SK-N-SH treated with all-trans-retinoic acid at 6 μM for 48 hours (cell line): ENCODE results near the gene LRP5.
A peak's percentile ranks its signal among the peaks of the same experiment; 100 is the strongest.
"Not testable (repeated sequence)": the region's sequence is repeated elsewhere in the genome, so short reads cannot be mapped to it uniquely, and the experiment has no call there.

Experiments
- ATAC-seq: fragments of 200-7000 bp; cut with Tn5 transposase; 3 replicates; pipeline ENCODE4 v1.9.1; 2020; ENCODE audit warnings: mild to moderate bottlenecking, moderate library complexity
- CREB5 ChIP-seq: fragments of 250-450 bp; sonication (Bioruptor Pico); IDR thresholded peaks from 2 replicates; pipeline ENCODE4 v1.5.1; 2020; ENCODE audit warnings: low read depth, mild to moderate bottlenecking, moderate library complexity
- ESRRG ChIP-seq: fragments of 250-450 bp; sonication (Bioruptor Pico); IDR thresholded peaks from 2 replicates; pipeline ENCODE4 v1.6.1; 2021; ENCODE audit warnings: mild to moderate bottlenecking
- ISL1 ChIP-seq: fragments of 250-450 bp; sonication (Bioruptor Pico); IDR thresholded peaks from 2 replicates; pipeline ENCODE4 v2.1.2; 2022; ENCODE audit warnings: mild to moderate bottlenecking, moderate library complexity
- OSR1 ChIP-seq: fragments of 250-450 bp; sonication (Bioruptor Pico); IDR thresholded peaks from 2 replicates; pipeline ENCODE4 v1.8.0; 2022; ENCODE audit warnings: moderate library complexity, mild to moderate bottlenecking, inconsistent platforms
- PPARA ChIP-seq: fragments of 250-450 bp; sonication (Bioruptor Pico); IDR thresholded peaks from 2 replicates; pipeline ENCODE4 v1.5.0; 2020; ENCODE audit warnings: mild to moderate bottlenecking, borderline replicate concordance
- RARB ChIP-seq: fragments of 250-450 bp; sonication (Bioruptor Pico); IDR thresholded peaks from 2 replicates; pipeline ENCODE4 v1.8.0; 2021; ENCODE audit warnings: mild to moderate bottlenecking, moderate library complexity
- SNAI2 ChIP-seq: fragments of 250-450 bp; sonication (Bioruptor Pico); IDR thresholded peaks from 2 replicates; pipeline ENCODE4 v1.5.0; 2020; ENCODE audit warnings: mild to moderate bottlenecking, moderate library complexity
- TSHZ2 ChIP-seq: fragments of 250-450 bp; sonication (Bioruptor Pico); IDR thresholded peaks from 2 replicates; pipeline ENCODE4 v1.5.0; 2020; ENCODE audit warnings: mild to moderate bottlenecking, moderate library complexity
- ZC3H10 ChIP-seq: fragments of 250-450 bp; sonication (Bioruptor Pico); IDR thresholded peaks from 2 replicates; pipeline ENCODE4 v1.5.1; 2021; ENCODE audit warnings: mild to moderate bottlenecking, moderate library complexity
- ZFP3 ChIP-seq: fragments of 250-450 bp; sonication (Bioruptor Pico); IDR thresholded peaks from 2 replicates; pipeline ENCODE4 v1.5.0; 2020; ENCODE audit warnings: mild to moderate bottlenecking, moderate library complexity
- ZFP30 ChIP-seq: fragments of 450-650 bp; formaldehyde crosslinking; IDR thresholded peaks from 2 replicates; pipeline ENCODE4 v1.5.0; 2022; ENCODE audit warnings: mild to moderate bottlenecking, moderate library complexity
- ZNF565 ChIP-seq: fragments of 450-650 bp; formaldehyde crosslinking; conservative IDR thresholded peaks from 2 replicates; pipeline ENCODE4 v1.5.0; 2020; ENCODE audit warnings: low read depth, mild to moderate bottlenecking, moderate library complexity
- ZNF70 ChIP-seq: fragments of 450-650 bp; formaldehyde crosslinking; IDR thresholded peaks from 2 replicates; pipeline ENCODE4 v1.5.0; 2020; ENCODE audit warnings: mild to moderate bottlenecking, moderate library complexity
- ZNF8 ChIP-seq: fragments of 450-650 bp; formaldehyde crosslinking; IDR thresholded peaks from 2 replicates; pipeline ENCODE4 v1.5.0; 2020; ENCODE audit warnings: mild to moderate bottlenecking, moderate library complexity
- TF ChIP-seq, protein P1 (sequence below): fragments of 250-450 bp; sonication (Bioruptor Pico); IDR thresholded peaks from 2 replicates; pipeline ENCODE4 v1.8.0; 2021; ENCODE audit warnings: low read depth, mild to moderate bottlenecking, moderate library complexity, borderline replicate concordance

Gene LRP5

GRCh38 chr11:68297494-68297811, 14.9 kb upstream of the LRP5 start:
- ATAC-seq: no peak; the same call in 2 of the 3 replicates
- TF ChIP-seq, protein P1, sequence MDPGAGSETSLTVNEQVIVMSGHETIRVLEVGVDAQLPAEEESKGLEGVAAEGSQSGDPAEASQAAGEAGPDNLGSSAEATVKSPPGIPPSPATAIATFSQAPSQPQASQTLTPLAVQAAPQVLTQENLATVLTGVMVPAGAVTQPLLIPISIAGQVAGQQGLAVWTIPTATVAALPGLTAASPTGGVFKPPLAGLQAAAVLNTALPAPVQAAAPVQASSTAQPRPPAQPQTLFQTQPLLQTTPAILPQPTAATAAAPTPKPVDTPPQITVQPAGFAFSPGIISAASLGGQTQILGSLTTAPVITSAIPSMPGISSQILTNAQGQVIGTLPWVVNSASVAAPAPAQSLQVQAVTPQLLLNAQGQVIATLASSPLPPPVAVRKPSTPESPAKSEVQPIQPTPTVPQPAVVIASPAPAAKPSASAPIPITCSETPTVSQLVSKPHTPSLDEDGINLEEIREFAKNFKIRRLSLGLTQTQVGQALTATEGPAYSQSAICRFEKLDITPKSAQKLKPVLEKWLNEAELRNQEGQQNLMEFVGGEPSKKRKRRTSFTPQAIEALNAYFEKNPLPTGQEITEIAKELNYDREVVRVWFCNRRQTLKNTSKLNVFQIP (CRISPR knock-in tag): no peak
- no peak for TF ChIP-seq CREB5 (CRISPR knock-in tag)
- no peak for TF ChIP-seq ZNF8
- no peak for TF ChIP-seq ZNF70 (CRISPR knock-in tag)

DNA sequence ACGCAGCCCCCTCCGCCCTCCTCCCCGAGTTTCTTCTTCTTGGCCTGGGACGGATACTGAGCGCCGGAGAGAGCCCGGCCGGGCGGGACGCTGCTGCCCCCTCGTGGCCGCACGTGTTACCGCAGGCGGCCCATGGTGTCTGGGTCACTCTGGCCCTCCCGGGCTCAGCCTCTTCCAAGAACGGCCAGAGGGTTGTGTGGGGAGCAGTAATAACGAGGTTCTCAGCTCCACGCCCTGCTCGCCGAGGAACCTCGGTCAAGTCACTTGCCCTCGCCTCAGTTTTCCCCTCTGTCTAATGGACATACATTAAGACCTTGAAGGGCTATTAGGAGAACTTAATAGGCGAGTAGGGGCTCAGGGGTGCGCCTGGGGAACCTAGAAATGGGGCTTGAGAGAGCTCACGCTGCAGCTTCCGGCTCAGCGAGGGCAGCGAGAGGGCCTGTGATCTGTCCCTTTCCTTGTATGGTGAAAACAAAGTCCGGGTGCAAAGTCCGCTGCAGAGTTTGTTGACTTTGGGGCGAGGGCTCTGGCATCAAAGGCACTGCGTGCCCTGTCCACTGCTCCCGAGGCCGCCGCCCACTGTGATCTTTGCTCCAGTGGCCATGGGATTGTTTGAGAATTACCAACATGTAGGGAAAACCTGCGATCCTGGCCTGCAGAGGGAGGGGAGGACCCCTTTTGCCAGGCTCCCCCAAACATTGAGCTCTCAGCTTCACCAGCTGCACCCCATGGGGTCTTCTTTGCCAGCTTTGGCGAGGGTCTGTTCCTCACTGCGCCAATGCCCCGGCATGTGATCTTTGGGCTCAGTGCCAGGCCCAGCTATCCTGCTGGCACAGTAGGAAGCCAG, 14.4 kb upstream of the LRP5 start:
- TF ChIP-seq ZFP3 (CRISPR knock-in tag) (no peak), CREB5 (CRISPR knock-in tag) (no peak), ZFP30 (no peak), RARB (no peak), PPARA (CRISPR knock-in tag) (no peak), SNAI2 (CRISPR knock-in tag) (no peak), ZNF565 (CRISPR knock-in tag) (no peak), TSHZ2 (CRISPR knock-in tag) (no peak), OSR1 (CRISPR knock-in tag) (no peak)
- peak; percentile 100 for ATAC-seq

GRCh38 chr11:68298659-68299516, 13.5 kb upstream of the LRP5 start:
- no peak for TF ChIP-seq ISL1 (CRISPR knock-in tag)
- no peak for TF ChIP-seq ZC3H10 (CRISPR knock-in tag)
- TF ChIP-seq RARB: no peak
- TF ChIP-seq TSHZ2 (CRISPR knock-in tag): no peak
- TF ChIP-seq CREB5 (CRISPR knock-in tag): no peak
- TF ChIP-seq, protein P1 (CRISPR knock-in tag): no peak
- TF ChIP-seq ZFP3 (CRISPR knock-in tag): no peak
- no peak for TF ChIP-seq ZNF70 (CRISPR knock-in tag)
- no peak for TF ChIP-seq ESRRG
- TF ChIP-seq ZFP30: no peak
- no peak for ATAC-seq

DNA sequence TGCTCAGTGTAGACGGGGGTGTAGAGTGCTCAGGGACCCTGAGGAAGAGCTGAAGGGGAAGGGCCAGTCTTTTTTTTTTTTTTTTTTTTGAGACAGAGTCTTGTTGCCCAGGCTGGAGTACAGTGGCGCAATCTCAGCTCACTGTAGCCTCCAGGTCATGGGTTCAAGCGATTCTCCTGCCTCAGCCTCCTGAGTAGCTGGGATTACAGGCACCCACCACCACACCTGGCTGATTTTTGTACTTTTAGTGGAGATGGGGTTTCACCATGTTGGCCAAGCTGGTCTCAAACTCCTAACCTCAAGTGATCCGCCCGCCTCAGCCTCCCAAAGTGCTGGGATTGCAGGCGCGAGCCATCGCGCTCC, 12.9 kb upstream of the LRP5 start:
- not testable (repeated sequence) for ATAC-seq
